ENCODE data around the gene VSIG10.
"Not testable (repeated sequence)": the region's sequence is repeated elsewhere in the genome, so short reads cannot be mapped to it uniquely, and the experiment has no call there.

VSIG10 gene

DNA sequence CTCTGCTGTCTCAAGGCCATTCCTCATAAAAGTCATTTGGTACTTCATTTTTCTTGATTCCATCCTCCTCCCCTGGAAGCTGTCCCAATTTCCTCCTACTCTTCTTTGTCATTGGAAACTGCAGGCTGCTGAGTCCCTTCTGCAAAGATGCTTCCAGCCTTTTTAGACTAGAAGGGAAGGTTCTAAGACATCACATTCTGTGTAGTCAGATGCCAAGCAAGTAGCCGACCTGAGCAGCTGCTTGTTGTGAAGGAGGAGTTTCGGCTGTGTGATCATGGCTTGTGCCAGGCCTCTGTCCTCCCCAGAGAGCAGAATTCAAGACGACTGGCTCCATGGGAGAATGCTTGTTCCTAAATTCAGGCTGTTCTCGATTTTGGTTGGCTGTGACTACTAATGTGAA, 78.6 kb downstream of the VSIG10 start:
- DNase-seq: no peak

- no peak for DNase-seq
Observed at GRCh38 chr12:118023301-118023860, 80.4 kb downstream of the VSIG10 start.

DNA sequence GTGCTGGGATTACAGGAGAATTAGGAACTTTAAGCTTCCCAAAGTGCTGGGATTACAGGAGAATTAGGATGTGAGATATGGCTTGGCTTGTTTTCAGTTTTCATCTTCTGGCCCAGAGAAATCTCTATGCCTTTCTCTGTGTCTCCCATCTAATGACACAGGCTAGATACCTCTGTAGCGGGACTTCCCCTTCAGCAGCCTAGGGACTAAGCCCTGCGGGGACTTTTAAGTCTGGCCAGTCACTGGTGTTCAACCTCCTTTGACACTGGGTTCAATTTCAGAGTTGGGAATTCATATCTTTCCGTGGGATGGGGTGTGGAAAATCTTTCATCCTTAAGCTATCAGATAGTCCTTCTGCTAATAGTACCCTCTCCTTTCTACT, 81.1 kb downstream of the VSIG10 start:
- no peak for DNase-seq

DNA sequence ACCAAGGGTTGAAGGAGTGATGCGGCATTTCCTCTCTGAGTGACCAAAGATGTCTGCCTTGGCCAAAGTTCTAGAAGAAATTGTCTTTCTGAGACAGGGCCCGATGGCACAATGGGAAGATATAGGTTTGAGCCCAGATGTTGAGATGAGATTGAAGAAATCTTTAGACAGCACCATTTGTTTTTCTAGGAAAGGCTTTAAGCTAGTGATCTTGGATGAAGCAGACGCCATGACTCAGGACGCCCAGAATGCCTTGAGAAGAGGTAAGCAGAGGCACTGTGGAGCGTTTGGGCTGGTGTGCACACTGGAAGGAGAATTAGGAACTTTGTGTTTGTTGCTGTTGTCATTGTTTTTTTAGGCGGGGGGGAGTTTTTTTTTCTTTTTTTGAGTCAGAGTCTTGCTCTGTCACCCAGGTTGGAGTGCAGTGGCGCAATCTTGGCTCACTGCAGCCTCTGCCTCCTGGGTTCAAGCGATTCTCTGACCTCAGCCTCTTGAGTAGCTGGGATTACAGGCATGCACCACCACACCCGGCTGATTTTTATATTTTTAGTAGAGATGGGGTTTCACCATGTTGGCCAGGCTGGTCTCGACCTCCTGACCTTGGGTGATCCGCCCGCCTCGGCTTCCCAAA, 81.6 kb downstream of the VSIG10 start:
- DNase-seq: not testable (repeated sequence)

- no peak for DNase-seq
Observed at GRCh38 chr12:118020036-118020435, 83.8 kb downstream of the VSIG10 start.

GRCh38 chr12:118017926-118018325, 85.9 kb downstream of the VSIG10 start:
- no peak for DNase-seq

- DNase-seq: peak; percentile 89 to 96
Observed at GRCh38 chr12:118016424-118017264, 87.2 kb downstream of the VSIG10 start, which contains the start of gene RFC5. RFC5 (plus strand) TSS chr12:118016703; CDS start chr12:118016828, 125 bp downstream.

GRCh38 chr12:118015944-118016343, 87.9 kb downstream of the VSIG10 start:
- no peak for DNase-seq

DNA sequence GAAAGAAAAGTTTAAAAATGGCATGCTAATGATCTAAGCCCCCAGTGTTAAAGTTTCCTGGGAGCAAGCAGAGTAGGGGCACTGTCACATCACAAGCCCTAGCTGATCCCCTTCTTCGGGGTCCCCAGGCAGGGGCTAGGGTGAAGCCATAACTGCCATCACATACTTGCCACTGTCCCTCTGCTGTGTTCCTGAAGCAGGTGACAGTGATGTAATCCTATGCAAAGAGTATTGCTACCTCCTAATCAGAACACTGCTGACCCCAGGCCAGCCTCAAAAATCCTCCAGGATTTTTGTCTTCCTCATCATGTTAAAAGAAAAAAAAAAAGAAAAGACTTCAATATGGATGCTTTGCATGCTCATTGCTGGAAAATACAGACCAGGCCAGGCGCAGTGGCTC, 88.5 kb downstream of the VSIG10 start:
- no peak for DNase-seq

All from SW 1271 (cell line).